Osteocyte (in vitro differentiated cells): ENCODE data around the gene SHANK3. TPM values are rescaled to one million over a fixed set of nuclear protein-coding genes. Genes with fewer than 3 reads are reported as not detected.
A peak's percentile ranks its signal among the peaks of the same experiment; 100 is the strongest.

ENCODE experiments used
- DNase-seq: peaks from one replicate; pipeline ENCODE4 v3.0.0; 2021; ENCODE audit warnings: mixed read lengths; ENCODE audit not compliant: unreplicated experiment; ENCODE audit errors: extremely low spot score
- H3K27ac Mint-ChIP-seq: one replicate; pipeline ENCODE4 v1.8.0; 2021; ENCODE audit warnings: mild to moderate bottlenecking, mixed read lengths; ENCODE audit not compliant: unreplicated experiment
- H3K27me3 Mint-ChIP-seq: one replicate; pipeline ENCODE4 v1.8.0; 2021; ENCODE audit warnings: mixed read lengths; ENCODE audit not compliant: unreplicated experiment
- H3K36me3 Mint-ChIP-seq: one replicate; pipeline ENCODE4 v1.8.0; 2021; ENCODE audit warnings: mixed read lengths; ENCODE audit not compliant: unreplicated experiment
- H3K4me1 Mint-ChIP-seq: one replicate; pipeline ENCODE4 v1.8.0; 2021; ENCODE audit warnings: mixed read lengths; ENCODE audit not compliant: unreplicated experiment
- H3K4me3 Mint-ChIP-seq: one replicate; pipeline ENCODE4 v1.8.0; 2021; ENCODE audit warnings: mild to moderate bottlenecking, moderate library complexity, mixed read lengths; ENCODE audit not compliant: unreplicated experiment
- H3K9me3 Mint-ChIP-seq: one replicate; pipeline ENCODE4 v1.8.0; 2021; ENCODE audit warnings: mixed read lengths; ENCODE audit not compliant: unreplicated experiment
- total RNA-seq: library from RNA; stranded (reverse); gene quantifications from 2 replicates; pipeline ENCODE4 v1.2.1, GENCODE V29; 2021
- TF ChIP-seq, protein P1 (sequence below): fragments of 200-600 bp; sonication (generic); IDR thresholded peaks from 2 replicates; pipeline ENCODE4 v1.5.0; 2021; ENCODE audit warnings: antibody characterized with exemption, mild to moderate bottlenecking, moderate library complexity

The SHANK3 gene
- total RNA-seq, 1 donor from 2014 or later = 4.7 TPM

DNA sequence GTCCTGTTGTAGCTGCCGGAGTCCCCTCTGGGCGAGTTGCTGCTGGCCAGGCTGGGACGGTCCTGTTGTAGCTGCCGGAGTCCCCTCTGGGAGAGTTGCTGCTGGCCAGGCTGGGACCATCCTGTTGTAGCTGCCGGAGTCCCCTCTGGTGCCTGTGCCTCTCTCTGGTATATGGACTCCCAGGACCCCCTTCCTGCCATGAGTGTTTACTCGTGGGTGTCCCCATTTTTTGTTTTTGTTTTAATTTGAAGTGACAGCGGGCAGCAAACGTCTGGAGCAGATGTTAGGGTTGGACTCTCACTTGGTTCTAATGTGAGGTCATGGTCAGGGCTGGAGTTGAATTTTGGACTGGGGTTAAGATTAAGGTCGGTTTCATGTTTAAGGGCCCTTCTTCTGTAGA is 14.2 kb downstream of the SHANK3 start:
- no peak for DNase-seq
- Mint-ChIP-seq H3K27ac (no peak overlapping the region), H3K4me1 (peaks cover 14% of the 10 kb centered on the region), H3K36me3 (no peaks in the 10 kb centered on the region), H3K9me3 (peaks cover 11% of the 10 kb centered on the region), H3K4me3 (no peak overlapping the region), H3K27me3 (peaks cover 6% of the 10 kb centered on the region)
- TF ChIP-seq, protein P1, sequence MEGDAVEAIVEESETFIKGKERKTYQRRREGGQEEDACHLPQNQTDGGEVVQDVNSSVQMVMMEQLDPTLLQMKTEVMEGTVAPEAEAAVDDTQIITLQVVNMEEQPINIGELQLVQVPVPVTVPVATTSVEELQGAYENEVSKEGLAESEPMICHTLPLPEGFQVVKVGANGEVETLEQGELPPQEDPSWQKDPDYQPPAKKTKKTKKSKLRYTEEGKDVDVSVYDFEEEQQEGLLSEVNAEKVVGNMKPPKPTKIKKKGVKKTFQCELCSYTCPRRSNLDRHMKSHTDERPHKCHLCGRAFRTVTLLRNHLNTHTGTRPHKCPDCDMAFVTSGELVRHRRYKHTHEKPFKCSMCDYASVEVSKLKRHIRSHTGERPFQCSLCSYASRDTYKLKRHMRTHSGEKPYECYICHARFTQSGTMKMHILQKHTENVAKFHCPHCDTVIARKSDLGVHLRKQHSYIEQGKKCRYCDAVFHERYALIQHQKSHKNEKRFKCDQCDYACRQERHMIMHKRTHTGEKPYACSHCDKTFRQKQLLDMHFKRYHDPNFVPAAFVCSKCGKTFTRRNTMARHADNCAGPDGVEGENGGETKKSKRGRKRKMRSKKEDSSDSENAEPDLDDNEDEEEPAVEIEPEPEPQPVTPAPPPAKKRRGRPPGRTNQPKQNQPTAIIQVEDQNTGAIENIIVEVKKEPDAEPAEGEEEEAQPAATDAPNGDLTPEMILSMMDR = no peak

DNA sequence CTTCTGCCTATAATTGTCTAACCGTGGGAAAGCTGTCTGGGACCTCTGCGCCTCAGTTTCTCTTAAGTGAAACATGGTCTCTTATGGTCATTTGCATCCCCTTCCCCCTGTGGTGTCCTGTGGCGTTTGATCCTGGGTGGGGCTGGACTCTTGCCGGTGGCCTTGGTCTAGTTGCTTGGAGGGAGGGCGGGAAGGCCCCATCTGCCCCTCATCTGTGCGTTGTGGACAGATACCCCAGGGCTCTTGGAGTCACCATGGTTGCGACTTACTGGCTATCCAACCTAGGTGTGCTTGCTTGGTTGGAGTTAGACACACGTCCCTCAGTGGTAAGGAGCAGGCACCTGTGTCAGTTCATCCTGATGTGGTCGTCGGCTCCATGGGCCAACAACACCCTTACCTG is 15.2 kb downstream of the SHANK3 start:
- TF ChIP-seq, protein P1 = no peak
- no peak overlapping the region for H3K4me3 Mint-ChIP-seq
- no peaks in the 10 kb centered on the region for H3K36me3 Mint-ChIP-seq
- peak; percentile 73 for DNase-seq
- peaks cover 11% of the 10 kb centered on the region for H3K9me3 Mint-ChIP-seq
- peaks cover 14% of the 10 kb centered on the region for H3K4me1 Mint-ChIP-seq
- peaks cover 6% of the 10 kb centered on the region for H3K27me3 Mint-ChIP-seq
- no peak overlapping the region for H3K27ac Mint-ChIP-seq

DNA sequence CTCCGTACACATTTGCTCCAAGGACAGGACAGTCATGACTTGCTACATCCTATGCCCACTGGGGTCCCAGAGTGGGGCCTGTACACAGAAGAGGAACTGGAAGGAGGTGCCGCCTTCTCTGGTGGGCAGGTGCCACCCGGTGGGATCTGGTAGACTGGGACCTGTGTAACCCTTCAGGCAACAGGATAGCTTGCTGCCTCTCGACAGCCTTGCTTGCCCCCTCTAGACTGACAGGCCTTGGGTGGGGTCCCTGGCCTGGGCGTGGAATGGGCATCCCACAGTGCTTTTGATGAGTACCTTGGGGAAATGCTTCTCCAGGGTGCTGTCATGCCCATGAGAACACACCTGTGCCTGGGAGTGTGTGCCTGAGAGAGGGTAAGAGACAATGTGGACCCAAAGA is 15.8 kb downstream of the SHANK3 start:
- no peak overlapping the region for H3K27ac Mint-ChIP-seq
- no peaks in the 10 kb centered on the region for H3K36me3 Mint-ChIP-seq
- TF ChIP-seq, protein P1 = no peak
- H3K4me1 Mint-ChIP-seq = peaks cover 14% of the 10 kb centered on the region
- peaks cover 7% of the 10 kb centered on the region for H3K27me3 Mint-ChIP-seq
- no peak overlapping the region for H3K4me3 Mint-ChIP-seq
- H3K9me3 Mint-ChIP-seq = peaks cover 11% of the 10 kb centered on the region
- DNase-seq = peak; percentile 78

DNA sequence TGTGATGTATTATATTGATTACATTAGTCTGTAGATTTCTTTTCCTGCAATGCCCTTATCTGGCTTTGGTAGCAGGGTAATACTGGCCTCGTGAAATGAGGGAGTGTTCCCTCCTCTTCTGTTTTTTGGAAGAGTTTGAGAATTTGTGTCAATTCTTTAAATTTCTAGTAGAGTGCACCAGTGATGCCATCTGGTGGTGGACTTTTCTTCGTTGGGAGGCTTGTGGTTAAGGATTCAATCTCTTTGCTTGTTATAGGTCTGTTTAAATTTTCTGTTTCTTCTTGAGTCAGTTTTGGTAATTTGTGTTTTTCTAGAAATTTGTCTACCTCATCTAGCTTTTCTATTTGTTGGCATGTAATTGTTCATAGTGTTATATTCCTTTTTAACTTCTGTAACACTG is 18.9 kb downstream of the SHANK3 start:
- TF ChIP-seq, protein P1 = peak; percentile 58
- H3K27ac Mint-ChIP-seq = no peak overlapping the region
- no peak for DNase-seq
- no peak overlapping the region for H3K4me3 Mint-ChIP-seq
- peaks cover 11% of the 10 kb centered on the region for H3K9me3 Mint-ChIP-seq
- peaks cover 11% of the 10 kb centered on the region for H3K27me3 Mint-ChIP-seq
- H3K36me3 Mint-ChIP-seq = no peaks in the 10 kb centered on the region
- no peaks in the 10 kb centered on the region for H3K4me1 Mint-ChIP-seq

DNA sequence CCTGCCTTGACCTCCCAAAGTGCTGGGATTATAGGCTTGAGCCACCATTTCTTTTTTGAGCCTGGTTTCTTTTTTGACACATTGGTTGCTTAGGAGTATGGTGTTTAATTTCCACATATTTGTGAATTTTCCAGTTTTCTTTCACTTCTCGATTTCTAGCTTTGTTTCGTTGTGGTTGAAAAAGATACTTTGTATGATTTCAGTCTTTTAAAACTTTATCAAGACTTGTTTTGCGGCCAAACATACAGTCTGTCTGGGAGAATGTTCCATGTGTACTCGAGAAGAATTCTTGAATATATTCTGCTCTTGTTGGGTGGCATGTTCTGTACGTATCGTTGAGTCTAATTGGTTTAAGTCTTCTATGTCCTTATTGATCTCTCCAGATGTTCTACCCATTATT is 20.8 kb downstream of the SHANK3 start:
- no peaks in the 10 kb centered on the region for H3K36me3 Mint-ChIP-seq
- no peak for DNase-seq
- H3K27ac Mint-ChIP-seq = no peak overlapping the region
- peaks cover 4% of the 10 kb centered on the region for H3K4me1 Mint-ChIP-seq
- H3K27me3 Mint-ChIP-seq = peaks cover 11% of the 10 kb centered on the region
- H3K9me3 Mint-ChIP-seq = peaks cover 11% of the 10 kb centered on the region
- no peak overlapping the region for H3K4me3 Mint-ChIP-seq
- TF ChIP-seq, protein P1 = no peak
